GM18858 (cell line): ENCODE results near the gene DUSP11.
"Not testable (repeated sequence)": the region's sequence is repeated elsewhere in the genome, so short reads cannot be mapped to it uniquely, and the experiment has no call there.

ENCODE experiments used
- ATAC-seq: cut with Tn5 transposase; IDR thresholded peaks from one replicate; pipeline ENCODE4 v1.9.1; 2021; ENCODE audit not compliant: unreplicated experiment

The DUSP11 gene

GRCh38 chr2:73779467-73780236, at the start of gene DUSP11:
TSS of gene DUSP11 (minus strand) at chr2:73780103. CDS start at chr2:73779974, 129 bp downstream.
- peak; percentile 99 for ATAC-seq

- ATAC-seq, result peak; percentile 65
Measured at GRCh38 chr2:73828818-73829570, 49.1 kb upstream of the DUSP11 start, which contains the start of gene STAMBP. TSS of gene STAMBP (plus strand) at chr2:73828961. CDS start at chr2:73830857, 1,896 bp downstream.

GRCh38 chr2:73828389-73828817, 48.5 kb upstream of the DUSP11 start:
- no peak for ATAC-seq

GRCh38 chr2:73827660-73828388, 47.9 kb upstream of the DUSP11 start:
- ATAC-seq, result no peak

- ATAC-seq, result no peak
Measured at GRCh38 chr2:73827018-73827417, 47.1 kb upstream of the DUSP11 start.

GRCh38 chr2:73825408-73825807, 45.5 kb upstream of the DUSP11 start:
- ATAC-seq, result no peak

- no peak for ATAC-seq
Measured at GRCh38 chr2:73823916-73824523, 44.1 kb upstream of the DUSP11 start.

- ATAC-seq, result no peak
Measured at GRCh38 chr2:73823416-73823815, 43.5 kb upstream of the DUSP11 start.

- ATAC-seq, result no peak
Measured at GRCh38 chr2:73822991-73823390, 43.1 kb upstream of the DUSP11 start.

- ATAC-seq, result peak; percentile 63
Measured at GRCh38 chr2:73822276-73822675, 42.4 kb upstream of the DUSP11 start.

- no peak for ATAC-seq
Measured at GRCh38 chr2:73821669-73822068, 41.8 kb upstream of the DUSP11 start.

GRCh38 chr2:73821227-73821626, 41.3 kb upstream of the DUSP11 start:
- ATAC-seq, result peak; percentile 74

GRCh38 chr2:73818296-73818695, 38.4 kb upstream of the DUSP11 start:
- ATAC-seq, result no peak

GRCh38 chr2:73812635-73813034, 32.7 kb upstream of the DUSP11 start:
- ATAC-seq, result no peak

GRCh38 chr2:73811878-73812277, 32.0 kb upstream of the DUSP11 start:
- ATAC-seq, result no peak

- not testable (repeated sequence) for ATAC-seq
Measured at GRCh38 chr2:73783883-73784282, 4.0 kb upstream of the DUSP11 start, which contains the start of gene C2orf78. TSS of gene C2orf78 (plus strand) at chr2:73784183. CDS start at chr2:73784310, 127 bp downstream.

- ATAC-seq, result not testable (repeated sequence)
Measured at GRCh38 chr2:73783402-73783801, 3.5 kb upstream of the DUSP11 start.

GRCh38 chr2:73780237-73780582, 307 bp upstream of the DUSP11 start:
- no peak for ATAC-seq

- ATAC-seq, result not testable (repeated sequence)
Measured at GRCh38 chr2:73778867-73779466, 936 bp downstream of the DUSP11 start.

GRCh38 chr2:73776869-73777519, 2.9 kb downstream of the DUSP11 start:
- no peak for ATAC-seq
